ENCODE results near the gene APC2.
"Not testable (repeated sequence)": the region's sequence is repeated elsewhere in the genome, so short reads cannot be mapped to it uniquely, and the experiment has no call there.

Gene APC2

DNA sequence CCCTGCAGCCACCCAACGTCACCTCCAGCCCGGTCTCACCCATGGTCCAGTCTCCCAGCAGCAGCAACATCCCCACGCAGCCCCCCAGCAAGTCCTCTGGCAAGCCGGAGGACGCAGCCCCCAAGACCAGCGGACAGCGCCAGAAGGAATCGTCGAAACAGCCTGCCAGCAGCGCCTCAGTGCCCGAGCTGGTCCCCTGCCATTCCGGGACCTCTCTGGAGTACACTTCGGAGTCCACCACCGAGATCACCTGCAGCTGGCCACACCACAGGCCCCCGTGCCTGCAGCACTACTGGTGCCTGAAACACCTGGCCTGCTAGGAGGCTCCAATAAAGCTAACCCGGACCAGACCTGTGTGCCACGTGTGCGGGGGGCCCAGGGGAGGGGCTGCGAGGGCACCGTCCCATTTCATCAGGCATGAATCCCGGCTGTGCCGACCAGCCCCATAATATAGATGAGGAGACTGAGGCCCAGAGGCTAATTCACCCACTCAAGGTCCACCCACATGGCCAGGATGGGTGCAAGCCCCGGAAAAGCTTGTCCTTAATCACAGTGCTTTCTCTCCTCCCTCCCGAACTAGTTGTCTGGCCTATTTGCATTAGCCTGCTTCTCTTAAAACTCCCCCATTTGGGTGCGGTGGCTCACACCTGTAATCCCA lies 47.8 kb downstream of the APC2 start:
- no peak for DNase-seq

DNA sequence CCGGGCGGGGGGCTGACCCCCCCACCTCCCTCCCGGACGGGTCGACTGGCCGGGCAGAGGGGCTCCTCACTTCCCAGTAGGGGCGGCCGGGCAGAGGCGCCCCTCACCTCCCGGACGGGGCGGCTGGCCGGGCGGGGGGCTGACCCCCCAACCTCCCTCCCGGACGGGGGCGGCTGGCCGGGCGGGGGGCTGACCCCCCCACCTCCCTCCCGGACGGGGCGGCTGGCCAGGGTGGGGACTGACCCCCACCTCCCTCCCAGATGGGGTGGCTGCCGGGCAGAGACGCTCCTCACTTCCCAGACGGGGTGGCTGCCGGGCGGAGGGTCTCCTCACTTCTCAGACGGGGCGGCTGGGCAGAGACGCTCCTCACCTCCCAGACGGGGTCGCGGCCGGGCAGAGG lies 49.3 kb downstream of the APC2 start:
- DNase-seq = not testable (repeated sequence)

DNA sequence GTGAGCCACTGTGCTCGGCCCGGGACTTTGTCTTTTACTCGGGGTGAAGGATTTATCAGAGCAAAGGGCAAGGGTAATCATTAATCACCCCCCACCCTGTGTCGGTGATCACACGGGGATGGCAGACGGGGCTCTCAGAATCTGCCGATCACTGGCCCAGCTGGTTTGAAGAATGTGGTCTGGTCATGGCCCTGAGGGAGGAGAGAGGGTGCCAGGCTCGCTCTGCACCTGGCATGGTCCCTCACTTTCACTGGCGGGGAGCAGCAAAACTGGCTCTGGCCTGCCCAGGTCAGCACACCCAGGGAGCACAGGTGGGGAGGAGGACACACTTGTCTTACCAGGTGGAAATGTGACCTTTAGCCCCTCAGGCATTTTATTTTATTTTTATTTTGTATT lies 51.3 kb downstream of the APC2 start:
- no peak for DNase-seq

DNA sequence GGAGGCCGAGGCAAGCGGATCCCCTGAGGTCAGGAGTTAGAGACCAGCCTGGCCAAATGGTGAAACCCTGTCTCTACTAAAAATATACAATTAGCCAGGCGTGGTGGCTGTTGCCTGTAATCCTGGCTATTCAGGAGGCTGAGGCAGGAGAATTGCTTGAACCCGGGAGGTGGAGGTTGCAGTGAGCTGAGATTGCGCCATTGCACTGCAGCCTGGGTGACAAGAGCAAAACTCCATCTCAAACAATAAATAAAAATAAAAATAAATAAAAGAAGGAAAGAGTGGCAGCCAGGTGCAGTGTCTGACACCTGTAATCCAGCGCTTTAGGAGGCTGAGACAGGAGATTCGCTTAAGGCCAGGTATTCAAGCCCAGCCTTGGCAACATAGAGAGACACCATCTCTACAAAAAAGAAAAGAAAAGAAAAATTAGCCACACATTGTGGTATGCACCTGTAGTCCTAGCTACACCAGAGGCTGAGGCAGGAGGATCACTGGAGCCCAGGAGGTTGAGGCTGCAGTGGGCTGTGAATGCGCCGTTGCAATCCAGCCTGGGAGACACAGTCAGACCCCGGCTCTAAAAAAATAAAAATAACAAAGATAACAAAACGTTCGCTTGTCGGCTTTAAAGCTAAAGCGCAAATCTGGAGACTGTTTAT lies 52.6 kb downstream of the APC2 start:
- DNase-seq = no peak

DNA sequence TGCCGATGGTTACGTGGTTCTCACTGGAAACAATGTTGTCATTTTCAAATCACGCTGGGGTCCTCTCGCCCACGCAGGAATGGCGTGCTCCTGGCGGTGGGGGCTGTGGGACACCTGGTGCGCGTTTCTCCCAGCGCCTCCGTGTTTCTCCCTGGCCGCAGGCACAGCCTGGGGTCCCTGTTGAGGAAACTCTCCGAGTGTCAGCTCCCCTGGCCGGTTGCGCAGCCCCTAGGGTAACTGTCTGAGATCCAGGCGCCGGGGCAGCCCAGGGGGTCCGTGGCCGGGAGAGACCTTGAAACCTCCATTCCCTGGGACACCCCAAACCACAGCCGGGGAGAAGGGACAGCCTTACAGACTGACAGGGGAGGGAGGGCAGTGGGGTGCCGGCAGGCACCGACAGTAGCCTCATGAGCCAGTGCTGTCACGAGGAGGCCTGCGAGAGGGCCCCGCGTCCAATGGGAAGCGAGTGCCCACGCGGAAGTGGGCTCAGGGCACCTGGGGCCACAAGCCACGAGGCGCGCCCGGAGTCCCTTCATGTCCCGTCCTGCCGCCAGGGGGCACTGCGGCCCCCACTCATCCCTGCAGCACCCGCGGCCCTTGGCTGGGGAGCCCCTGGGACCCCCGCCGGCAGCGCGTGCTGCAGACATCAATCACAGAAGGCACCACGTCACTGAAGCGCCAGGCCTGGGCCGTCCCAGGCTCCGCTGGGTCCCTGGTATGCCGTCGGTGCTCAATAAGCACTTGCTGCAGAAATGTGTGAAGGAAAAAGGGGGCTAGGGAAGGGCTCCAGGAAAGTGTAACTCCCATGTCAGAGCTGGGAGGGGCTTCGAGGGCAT lies 53.4 kb downstream of the APC2 start:
- no peak for DNase-seq

DNA sequence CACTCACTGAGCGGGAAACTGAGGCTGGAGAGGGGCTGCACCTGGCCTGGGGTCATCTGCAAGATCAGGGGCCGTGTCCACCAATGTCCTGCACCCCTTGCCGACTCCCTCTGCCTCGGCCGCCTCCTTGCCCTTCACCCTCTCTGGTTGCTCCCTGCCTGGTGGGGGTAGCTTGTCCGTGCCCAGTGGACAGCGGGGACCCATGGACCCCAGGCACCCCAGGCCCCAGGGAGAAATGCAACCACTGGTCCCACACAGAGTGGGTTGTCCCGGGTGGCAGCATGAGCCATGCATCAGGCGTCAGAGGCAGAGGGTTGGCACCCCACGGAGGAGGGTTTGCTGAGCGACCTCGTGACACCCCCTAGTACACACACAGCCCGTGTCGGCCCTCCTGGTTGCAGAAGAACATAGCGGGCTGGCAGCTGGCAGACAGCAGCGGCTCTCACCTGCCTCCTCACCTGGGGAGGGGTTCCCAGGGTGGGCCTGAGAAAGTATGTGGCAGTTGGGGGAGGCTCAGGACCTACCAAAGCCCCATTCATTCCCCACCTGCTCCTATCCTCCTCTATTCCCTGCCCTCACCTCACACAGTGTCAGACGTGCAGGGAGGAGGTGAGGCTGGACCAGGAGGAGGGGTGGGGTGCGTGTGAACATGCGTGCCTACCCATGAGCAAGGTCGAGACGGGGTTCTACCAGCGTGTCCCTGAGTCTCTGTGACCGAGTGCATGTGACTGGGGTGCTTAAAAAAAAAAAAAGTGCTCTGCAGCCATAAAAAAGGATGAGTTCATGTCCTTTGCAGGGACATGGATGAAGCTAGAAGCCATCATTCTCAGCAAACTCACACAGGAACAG lies 54.2 kb downstream of the APC2 start:
- no peak for DNase-seq

DNA sequence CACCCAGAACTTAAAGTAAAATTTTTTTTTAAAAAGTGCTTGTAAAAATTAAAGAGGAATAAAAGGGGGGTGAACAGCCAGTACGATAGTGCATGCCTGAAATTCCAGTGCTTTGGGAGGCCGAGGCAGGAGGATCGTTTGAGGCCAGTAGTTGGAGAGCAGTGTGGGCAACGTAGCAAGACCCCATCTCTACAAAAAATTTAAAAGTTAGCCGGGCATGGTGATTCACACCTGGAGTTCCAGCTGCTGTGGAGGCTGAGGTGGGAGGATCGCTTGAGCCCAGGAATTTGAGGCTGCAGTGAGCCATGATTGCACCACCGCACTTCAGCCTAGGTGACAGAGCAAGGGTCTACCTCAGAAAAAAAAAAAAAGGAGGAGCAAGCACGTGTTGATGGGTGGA lies 55.1 kb downstream of the APC2 start:
- no peak for DNase-seq

DNA sequence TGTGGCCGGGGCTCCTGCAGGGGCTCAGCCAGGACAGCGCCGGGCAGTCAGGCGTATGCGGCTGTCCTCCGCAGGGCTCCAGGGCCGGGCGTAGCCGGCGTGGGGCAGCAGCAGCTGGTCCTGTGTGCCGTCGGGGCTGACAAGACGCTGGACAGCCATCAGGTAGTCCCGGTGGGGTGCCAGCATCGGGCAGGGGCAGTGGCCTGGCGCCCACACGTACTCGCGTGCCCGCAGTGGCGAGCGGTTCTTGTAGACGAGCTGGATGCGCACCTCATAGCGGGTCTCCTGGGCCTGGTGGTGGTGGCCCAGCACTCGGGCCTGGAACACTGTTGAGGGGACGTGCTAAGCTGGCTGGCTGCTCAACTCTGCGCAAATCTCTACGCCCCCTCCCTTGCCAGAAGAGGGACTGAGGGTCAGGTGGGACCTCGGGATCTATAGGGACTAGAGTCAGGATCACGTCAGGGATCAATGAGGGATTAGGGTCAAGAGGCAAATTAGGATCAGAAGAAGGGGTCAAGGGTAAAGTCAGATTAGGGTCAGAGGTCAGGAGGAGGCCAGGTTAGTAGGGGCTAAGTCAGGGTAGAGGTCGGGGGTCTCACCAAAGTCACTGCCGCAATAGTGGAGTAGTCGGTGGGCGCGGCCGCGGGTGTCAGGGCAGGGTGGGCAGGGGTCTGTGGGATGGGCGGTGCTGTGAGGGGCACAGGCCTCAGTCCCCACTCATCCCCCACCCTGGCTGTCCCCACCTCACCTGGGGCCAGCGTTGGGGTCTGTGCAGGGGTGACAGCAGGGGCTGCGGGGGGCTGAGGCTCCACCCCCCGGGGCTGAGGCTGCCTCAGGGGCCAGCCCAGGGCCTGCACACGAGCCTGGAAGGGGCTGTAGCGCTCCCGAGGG lies 56.3 kb downstream of the APC2 start:
- DNase-seq = no peak

DNA sequence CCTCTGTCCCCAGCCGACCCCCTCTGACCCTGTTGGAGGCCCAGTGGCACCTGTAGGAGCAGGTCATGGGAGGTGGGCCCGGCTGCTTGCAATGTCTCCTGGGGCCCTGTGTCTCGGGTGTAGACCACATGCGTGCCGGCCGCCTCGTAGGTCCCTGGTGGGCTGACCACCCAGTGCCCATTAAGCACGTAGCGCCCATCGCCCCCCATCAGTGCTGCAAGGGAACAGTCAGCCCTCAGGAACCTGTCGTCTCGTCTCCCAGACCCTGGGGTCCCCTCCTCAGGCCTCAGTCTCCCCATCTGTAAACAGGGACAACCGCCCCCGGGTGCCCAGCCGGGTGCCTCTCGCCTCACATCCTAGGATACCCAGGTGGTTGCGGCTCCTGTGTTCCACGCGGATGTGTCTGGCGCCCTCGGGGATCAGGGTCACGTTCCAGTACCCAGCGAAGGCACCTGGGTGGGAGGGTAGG lies 57.3 kb downstream of the APC2 start:
- DNase-seq = no peak

DNA sequence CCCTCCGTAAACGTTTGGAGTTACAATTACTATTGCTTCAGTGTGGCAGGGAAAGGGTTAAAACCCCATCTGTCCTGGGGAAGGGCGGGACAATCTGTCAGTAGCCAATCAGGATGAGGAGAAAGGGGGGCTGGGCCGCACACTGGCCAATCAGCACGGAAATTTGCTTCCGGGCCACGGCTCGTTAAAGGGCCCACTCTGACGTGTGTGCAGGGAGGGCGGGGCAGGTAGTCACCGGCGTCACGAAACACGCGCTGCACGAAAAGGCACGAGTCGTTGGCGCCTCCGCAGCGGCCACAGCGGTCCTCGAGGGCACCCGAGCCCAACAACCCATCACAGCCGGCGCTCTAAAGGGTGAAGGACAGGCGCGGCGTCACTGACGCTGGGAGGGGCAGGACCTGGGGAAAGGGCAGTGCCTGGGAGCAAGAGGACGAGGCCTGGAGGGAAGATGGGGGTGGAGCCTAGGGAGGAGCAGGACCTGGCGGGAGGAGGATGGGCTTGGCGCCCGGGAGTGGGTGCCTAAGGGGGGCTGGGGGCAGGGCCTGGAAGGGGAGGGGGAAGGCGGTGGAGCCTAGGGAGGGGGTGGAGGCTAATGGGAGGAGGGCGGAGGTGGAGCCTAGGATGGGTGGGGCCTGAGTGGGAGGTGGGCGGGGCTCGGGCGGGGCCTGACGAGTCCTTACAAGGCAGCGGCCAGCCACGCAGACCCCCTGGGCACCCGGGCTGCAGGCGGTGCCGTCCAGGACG lies 58.0 kb downstream of the APC2 start:
- peak; percentile 80 for DNase-seq

DNA sequence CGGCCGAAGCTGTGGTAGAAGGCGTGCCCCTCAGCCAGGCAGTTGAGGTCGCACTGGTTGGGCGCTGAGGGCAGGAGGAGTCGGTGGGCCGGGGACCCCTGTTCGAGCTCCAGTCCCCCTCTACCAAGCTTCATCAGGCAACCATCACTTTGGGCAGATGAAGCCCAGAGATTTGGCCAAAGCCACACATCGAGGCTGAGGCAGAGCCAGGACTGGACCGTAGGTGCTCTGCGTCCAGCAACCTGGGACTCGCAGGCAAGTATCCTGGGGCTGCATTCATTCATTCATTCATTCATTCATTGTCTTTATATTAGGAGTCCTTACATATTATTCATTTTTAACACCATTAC lies 58.6 kb downstream of the APC2 start:
- no peak for DNase-seq

DNA sequence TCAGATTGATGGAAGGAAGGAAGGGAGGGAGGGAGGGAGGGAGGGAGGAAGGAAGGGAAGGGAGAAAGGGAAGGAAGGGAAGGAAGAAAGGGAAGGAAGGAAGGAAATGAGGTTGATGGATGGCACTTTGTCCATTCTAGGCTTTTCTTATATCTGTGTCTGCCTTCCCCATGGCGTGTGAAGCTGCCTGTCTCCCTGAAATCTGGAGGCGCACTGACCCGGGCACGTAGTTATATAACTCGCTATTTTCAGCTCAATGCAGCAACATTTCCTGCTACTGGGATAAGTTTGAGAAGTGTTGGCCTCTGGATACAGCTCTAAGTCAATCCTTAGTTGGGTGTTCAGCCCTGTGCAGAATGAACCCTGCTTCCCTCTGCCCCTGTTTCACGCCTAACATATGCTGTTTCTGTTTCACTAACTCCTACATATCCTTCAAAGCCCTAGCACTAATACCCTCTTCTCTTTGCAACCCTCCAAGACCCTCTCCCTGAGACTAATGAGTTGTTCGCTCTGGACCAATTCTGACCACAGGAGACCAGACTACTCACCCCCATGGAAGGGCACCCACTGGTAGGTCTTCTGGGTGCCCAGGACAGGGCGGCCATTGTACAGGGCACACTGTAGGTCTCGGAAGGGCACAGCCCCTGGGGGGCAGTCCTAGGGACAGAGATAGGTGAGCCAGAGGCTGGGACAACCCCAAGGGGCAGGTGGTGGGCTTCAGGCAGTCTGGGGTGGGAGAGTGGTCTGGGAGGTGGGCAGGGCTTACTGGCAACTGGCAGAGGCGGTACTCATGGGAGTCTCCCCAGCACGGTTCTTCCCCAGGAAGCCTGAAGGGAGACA lies 59.9 kb downstream of the APC2 start:
- no peak for DNase-seq

DNA sequence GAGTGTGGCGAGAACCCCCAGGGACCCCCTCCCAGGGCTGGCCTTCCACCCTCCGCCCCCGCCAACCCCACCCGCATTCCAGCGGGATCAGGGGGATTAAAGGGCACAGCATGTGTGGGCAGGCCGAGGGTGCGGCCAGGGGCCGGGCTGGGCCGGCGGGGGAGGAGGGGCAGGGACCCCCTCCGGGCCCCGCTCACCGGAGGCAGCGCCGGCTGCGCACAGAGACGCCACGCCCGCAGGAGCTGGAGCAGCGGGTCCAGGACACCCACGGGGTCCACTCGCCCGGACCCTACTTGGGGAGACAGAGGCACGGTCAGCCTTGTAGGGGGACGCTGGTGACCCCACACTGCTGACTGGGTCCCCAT lies 60.5 kb downstream of the APC2 start:
- DNase-seq = no peak

DNA sequence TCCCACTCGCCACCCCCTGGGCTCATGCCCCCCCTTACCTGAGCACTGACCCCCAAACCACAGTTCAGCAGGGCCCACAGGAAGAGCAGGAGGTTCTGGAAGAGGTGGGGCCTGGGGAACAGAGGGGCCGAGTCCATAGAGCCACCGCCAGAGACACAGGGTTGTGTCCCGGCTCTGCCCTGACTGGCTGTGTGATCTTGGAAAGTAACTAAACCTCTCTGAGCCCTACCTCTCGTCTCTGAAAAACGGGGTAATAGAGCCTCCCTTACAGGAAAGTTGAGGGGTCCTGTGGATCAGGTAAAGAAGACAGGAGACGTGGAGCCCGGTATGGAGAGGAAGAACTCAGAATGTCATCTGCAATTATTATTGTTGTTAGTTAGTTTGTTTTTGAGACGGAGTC lies 60.9 kb downstream of the APC2 start:
- no peak for DNase-seq

DNA sequence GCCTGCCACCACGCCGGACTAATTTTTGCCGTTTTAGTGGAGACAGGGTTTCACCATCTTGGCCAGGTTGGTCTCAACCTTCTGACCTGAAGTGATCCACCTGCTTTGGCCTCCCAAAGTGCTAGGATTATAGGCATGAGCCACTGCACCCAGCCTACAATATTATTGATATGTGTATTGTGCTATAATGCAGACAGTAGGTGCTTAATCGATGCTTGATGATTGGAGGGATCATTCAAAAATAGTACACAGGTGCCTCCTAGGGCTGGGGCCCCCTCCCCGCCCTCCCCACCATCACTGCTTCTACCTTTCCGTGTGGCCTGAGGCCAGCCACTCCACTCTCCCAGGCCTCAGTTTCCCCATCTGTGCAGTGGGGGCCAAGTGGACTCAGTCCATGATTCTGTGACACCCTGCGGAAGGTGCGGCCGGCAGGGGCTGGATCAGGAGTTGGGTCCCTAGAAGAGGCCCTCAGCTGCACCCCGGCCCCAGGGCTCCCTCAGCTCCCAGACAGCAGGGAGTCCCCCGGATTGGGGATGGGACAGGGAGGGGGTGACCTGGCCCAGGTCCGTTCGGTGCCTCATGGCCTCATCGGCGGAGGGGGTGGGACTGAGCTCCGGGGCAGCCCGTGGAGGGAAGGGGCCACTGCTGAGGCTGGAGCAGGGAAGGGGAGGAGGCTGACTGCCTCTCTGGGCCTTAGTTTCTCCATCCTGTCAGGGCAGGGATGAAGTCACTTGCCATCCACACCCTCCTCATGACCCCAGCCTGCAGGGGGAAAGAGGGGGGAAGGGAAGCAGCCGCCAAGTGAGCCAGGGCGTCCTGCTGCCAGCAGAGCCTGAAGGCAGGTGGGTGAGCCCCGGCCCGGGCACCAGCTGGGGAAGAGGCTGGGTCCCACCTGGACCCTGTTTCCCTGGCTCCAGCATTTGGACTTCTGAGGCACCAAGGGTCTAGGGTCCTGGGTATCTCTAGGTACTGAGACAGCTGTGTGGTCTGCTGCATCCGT lies 61.7 kb downstream of the APC2 start:
- DNase-seq = no peak

DNA sequence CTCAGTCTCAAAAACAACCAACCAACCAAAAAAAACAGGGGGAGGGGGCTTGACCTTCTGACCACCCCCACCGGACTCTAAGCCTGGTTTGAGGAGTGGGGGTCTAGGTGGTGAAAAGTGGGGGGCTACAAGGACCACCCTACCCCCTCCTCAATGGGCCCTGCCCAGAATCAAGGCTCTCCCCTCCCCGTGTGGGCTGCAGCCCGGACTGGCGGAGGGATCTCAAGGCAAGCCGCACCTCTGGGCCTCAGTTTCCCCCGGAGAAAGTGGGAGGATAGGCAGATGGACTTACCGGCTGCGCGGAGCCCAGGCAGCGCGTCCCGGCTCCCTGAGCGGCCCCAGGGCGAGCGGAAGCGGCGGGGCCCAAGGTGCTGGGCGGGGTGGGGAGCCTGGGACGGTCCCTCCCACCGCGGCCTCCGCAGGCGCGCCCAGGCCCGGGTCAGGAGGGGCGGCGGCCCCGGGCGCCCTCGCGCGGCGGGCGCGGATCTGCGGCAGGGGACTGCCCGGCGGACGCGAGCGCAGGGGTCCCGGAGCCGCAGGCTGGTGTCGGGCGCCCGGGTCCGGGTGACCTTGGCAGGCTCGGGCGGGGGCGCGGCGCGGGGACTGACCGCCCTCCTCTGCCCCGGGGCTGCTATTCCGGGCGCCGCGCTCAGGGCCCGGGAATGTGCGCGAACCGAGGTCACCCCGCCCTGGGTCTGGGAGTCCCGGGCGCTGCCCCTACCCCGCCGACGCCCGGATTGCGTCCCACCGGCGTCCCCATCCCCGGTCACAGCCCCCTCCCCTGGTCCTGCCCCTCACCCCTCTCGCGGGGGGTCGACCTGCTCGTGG lies 63.0 kb downstream of the APC2 start, which contains the start of gene ADAMTSL5:
Gene ADAMTSL5 (minus strand): TSS at position 349 of the 828 bp plus-strand sequence. CDS start 2,076 bp downstream, outside the sequence.
- no peak for DNase-seq

DNA sequence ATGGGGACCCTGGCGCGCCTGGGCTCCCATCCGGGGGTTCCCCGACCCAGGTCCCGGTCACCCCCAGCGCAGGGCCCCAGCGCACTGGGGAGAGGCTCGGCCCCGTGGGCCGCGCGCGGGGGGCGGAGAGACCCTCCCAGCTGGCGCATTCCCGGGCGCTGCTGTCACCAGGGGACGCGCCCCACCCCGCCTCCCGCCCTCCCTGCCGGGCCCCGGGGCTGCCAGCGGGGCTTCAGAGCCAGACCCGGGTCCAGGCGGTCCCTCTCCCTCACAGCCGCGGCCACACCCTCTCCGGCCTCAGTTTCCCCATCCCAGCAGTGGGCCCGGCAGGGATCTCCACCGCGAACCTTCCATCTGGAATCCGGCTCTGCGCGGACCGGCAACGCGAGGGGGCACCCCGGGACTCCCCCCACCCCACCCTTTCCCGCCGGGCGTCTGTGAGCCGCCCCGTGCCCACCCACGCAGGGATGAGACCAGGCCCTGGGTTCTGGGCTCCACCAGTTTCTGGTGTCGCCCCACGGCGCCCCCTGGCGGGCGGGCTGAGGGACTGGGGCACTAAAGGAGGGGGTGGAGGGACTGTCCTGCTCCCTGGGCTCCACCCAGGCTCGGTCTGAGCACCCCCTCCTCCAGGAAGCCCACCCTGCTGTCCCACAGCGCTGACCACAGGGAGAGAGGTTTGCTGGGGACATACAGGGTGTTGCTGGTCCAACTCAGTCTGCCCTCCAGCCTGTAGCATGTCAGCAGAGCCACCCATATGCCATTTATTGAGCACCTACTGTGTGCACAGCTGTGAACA lies 63.8 kb downstream of the APC2 start:
- no peak for DNase-seq

Data from DMS153 (cell line).